ENCODE results near the gene MAD2L2.

GRCh38 chr1:11652203-11652780 is 28.7 kb downstream of the MAD2L2 start:
- TF ChIP-seq EP300 (IDR thresholded peaks at IDR 0.05; ENCODE audit: borderline replicate concordance) (no peak), TCF12 (IDR thresholded peaks at IDR 0.05; ENCODE audit: low read depth) (no peak), CEBPB (IDR thresholded peaks at IDR 0.05) (no peak), TEAD4 (IDR thresholded peaks at IDR 0.05) (no peak)
- TF ChIP-seq, protein P1, sequence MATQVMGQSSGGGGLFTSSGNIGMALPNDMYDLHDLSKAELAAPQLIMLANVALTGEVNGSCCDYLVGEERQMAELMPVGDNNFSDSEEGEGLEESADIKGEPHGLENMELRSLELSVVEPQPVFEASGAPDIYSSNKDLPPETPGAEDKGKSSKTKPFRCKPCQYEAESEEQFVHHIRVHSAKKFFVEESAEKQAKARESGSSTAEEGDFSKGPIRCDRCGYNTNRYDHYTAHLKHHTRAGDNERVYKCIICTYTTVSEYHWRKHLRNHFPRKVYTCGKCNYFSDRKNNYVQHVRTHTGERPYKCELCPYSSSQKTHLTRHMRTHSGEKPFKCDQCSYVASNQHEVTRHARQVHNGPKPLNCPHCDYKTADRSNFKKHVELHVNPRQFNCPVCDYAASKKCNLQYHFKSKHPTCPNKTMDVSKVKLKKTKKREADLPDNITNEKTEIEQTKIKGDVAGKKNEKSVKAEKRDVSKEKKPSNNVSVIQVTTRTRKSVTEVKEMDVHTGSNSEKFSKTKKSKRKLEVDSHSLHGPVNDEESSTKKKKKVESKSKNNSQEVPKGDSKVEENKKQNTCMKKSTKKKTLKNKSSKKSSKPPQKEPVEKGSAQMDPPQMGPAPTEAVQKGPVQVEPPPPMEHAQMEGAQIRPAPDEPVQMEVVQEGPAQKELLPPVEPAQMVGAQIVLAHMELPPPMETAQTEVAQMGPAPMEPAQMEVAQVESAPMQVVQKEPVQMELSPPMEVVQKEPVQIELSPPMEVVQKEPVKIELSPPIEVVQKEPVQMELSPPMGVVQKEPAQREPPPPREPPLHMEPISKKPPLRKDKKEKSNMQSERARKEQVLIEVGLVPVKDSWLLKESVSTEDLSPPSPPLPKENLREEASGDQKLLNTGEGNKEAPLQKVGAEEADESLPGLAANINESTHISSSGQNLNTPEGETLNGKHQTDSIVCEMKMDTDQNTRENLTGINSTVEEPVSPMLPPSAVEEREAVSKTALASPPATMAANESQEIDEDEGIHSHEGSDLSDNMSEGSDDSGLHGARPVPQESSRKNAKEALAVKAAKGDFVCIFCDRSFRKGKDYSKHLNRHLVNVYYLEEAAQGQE (IDR thresholded peaks at IDR 0.05; ENCODE audit: low read depth), result no peak

Data from Ishikawa (cell line).